Lung (tissue), 12 donors: ENCODE measurements around the gene ADAM17. TPM values are rescaled to one million over a fixed set of nuclear protein-coding genes. Genes with fewer than 3 reads are reported as not detected.
"Not testable (repeated sequence)": the region's sequence is repeated elsewhere in the genome, so short reads cannot be mapped to it uniquely, and the experiment has no call there.

Experiments
- ATAC-seq: fragments of 200-7000 bp; cut with Tn5 transposase; one replicate; pipeline ENCODE4 v1.9.1; 2020; ENCODE audit warnings: moderate number of reproducible peaks; ENCODE audit not compliant: insufficient read depth, low FRiP score
- DNase-seq, 3 donors: peaks; one replicate each; pipeline ENCODE4 v3.0.0-alpha.2; 2013 to 2017
- H3K27ac ChIP-seq, 2 donors: one replicate each; pipeline ENCODE4 v1.5.1; 2013; ENCODE audit warnings: mild to moderate bottlenecking in 2 of 2, moderate library complexity in 2 of 2, control low read depth in 1 of 2, inconsistent platforms in 1 of 2, low read depth in 1 of 2, low read length in 1 of 2
- H3K27me3 ChIP-seq, 3 donors: one replicate each; pipeline ENCODE4 v1.5.1; 2013; ENCODE audit warnings: low read length in 2 of 3; ENCODE audit not compliant: control insufficient read depth in 3 of 3, insufficient read depth in 3 of 3
- H3K36me3 ChIP-seq, 4 donors: one replicate each; pipeline ENCODE4 v1.5.1; 2013; ENCODE audit warnings: low read length in 4 of 4, mild to moderate bottlenecking in 1 of 4, moderate library complexity in 1 of 4; ENCODE audit not compliant: control insufficient read depth in 4 of 4, insufficient read depth in 4 of 4
- H3K4me1 ChIP-seq, 5 donors: one replicate each; pipeline ENCODE4 v1.5.1; 2013; ENCODE audit warnings: low read length in 5 of 5, mild to moderate bottlenecking in 2 of 5, moderate library complexity in 1 of 5; ENCODE audit not compliant: control insufficient read depth in 5 of 5, insufficient read depth in 5 of 5
- H3K4me3 ChIP-seq: one replicate; pipeline ENCODE4 v1.5.1; 2013; ENCODE audit warnings: mild to moderate bottlenecking, control low read depth, moderate library complexity
- H3K9ac ChIP-seq, 2 donors: one replicate each; pipeline ENCODE4 v1.5.1; 2013; ENCODE audit warnings: low read length in 2 of 2, control low read depth in 1 of 2; ENCODE audit not compliant: insufficient read depth in 1 of 2
- H3K9me3 ChIP-seq, 4 donors: one replicate each; pipeline ENCODE4 v1.5.1; 2013; ENCODE audit warnings: low read length in 3 of 4, mild to moderate bottlenecking in 1 of 4, moderate library complexity in 1 of 4; ENCODE audit not compliant: control insufficient read depth in 4 of 4, insufficient read depth in 3 of 4
- WGBS, 2 donors: extraction: QIAGEN DNeasy Blood & Tissue Kit; methylation state at CpG; one replicate each; pipeline ENCODE4 v1.1.7; 2013; 5-methylcytosine and 5-hydroxymethylcytosine counted together
- polyA plus RNA-seq, 2 donors: library from polyadenylated mRNA; stranded (reverse); fragments of 200-250 nt; gene quantifications; one replicate each; pipeline ENCODE4 v1.2.1, GENCODE V29; 2013
- total RNA-seq, 2 donors: library from RNA; depleted of rRNA in 1 of 2; stranded (reverse); fragments of >200 nt in 1 of 2; gene quantifications; one replicate each; pipeline ENCODE4 v1.2.1, GENCODE V29; 2014 to 2021
- TF ChIP-seq, protein P1 (sequence below): IDR thresholded peaks from 2 replicates; pipeline ENCODE4 v1.5.1; 2012; ENCODE audit warnings: mild to moderate bottlenecking; ENCODE audit errors: control extremely low read depth, extremely low read depth
- donor health status: control.
- donor health status: control.
- donor health status: Bipolar disorder and iron deficiency.
- donor health status: healthy.
- donor health status: DM: yes; HTN: yes; CAD: no.

Gene ADAM17
- total and polyA plus RNA-seq, 4 donors, result 16.8 to 56.1 (median 41.2) TPM

DNA sequence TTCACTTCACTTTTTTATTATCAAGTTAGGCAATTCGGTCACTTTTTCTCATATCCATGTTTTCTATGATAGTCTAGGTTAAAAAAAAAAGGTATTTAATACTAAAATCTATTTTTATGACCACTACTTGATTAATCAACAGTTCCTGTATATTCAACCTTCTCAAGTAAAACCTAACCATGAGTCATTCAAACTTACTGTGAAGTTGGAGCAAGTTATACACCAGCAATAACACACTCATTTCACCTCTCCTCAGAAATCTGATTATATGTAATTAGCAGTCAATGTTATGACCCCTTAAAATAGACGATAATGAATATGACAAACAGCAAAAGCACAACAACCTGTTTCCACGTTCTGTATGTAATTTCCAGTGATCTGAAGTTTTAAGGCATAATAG is 35.0 kb upstream of the ADAM17 start:
- TF ChIP-seq, protein P1, sequence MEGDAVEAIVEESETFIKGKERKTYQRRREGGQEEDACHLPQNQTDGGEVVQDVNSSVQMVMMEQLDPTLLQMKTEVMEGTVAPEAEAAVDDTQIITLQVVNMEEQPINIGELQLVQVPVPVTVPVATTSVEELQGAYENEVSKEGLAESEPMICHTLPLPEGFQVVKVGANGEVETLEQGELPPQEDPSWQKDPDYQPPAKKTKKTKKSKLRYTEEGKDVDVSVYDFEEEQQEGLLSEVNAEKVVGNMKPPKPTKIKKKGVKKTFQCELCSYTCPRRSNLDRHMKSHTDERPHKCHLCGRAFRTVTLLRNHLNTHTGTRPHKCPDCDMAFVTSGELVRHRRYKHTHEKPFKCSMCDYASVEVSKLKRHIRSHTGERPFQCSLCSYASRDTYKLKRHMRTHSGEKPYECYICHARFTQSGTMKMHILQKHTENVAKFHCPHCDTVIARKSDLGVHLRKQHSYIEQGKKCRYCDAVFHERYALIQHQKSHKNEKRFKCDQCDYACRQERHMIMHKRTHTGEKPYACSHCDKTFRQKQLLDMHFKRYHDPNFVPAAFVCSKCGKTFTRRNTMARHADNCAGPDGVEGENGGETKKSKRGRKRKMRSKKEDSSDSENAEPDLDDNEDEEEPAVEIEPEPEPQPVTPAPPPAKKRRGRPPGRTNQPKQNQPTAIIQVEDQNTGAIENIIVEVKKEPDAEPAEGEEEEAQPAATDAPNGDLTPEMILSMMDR, result no peak
- Histone ChIP-seq H3K9ac (no peak overlapping the region), H3K4me3 (no peak overlapping the region), H3K27ac (no peak overlapping the region), H3K9me3 (no peaks in the 10 kb centered on the region), H3K36me3 (peaks cover 3 to 29% (median 21%) of the 10 kb centered on the region in 4 donors), H3K27me3 (no peaks in the 10 kb centered on the region), H3K4me1 (peaks cover 0 to 15% (median 0%) of the 10 kb centered on the region in 5 donors)
- DNase-seq (no peak), ATAC-seq (no peak)
- 89 to 92% methylated on average over 3 of the region's 3 CpGs for WGBS, 2 donors

DNA sequence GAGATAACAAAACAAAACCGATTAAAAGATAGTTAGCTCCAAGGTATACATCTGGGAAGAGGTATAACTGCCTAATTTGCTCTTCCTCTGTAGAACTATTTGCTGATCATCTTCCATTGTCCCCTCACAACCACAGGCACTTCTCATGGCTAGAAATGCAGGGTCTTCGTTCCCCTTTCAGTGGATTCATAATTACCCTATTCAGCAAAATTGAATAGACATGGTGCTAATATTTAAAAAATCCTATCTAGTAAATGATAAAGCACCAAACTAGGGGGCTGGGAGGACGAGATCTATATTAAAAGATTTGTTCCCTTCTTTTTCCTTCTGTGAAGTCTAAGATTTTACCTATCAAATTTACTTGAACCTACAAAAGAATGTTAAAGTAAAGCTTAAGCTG is 30.8 kb upstream of the ADAM17 start:
- no peaks in the 10 kb centered on the region for H3K27me3 ChIP-seq
- TF ChIP-seq, protein P1, result no peak
- H3K4me1 ChIP-seq, result no peaks in the 10 kb centered on the region
- no peak overlapping the region for H3K9ac ChIP-seq
- no peak for DNase-seq
- no peak for ATAC-seq
- H3K9me3 ChIP-seq, result no peaks in the 10 kb centered on the region
- no peak overlapping the region for H3K27ac ChIP-seq
- H3K4me3 ChIP-seq, result no peak overlapping the region
- H3K36me3 ChIP-seq, result peaks cover 10 to 37% (median 21%) of the 10 kb centered on the region in 4 donors
- WGBS, 2 donors, result 91 to 96% methylated on average over 3 of the region's 3 CpGs

DNA sequence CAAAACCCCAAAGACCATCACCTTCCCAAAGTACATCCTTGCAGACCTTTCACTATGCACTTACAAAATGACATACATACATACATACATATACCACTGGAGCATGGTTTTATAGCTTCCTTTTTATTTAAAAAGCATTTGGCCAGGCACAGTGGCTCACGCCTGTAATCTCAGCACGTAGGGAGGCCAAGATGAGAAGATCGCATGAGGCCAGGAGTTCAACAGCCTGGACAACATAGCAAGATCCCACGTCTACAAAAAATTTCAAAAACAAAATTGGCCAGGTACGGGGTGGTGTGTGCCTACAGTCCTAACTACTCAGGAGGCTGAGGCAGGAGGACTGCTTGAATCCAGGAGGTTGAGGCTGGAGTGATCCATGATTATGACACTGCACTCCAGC is 29.9 kb upstream of the ADAM17 start:
- 97 to 98% methylated on average over 5 of the region's 5 CpGs for WGBS, 2 donors

DNA sequence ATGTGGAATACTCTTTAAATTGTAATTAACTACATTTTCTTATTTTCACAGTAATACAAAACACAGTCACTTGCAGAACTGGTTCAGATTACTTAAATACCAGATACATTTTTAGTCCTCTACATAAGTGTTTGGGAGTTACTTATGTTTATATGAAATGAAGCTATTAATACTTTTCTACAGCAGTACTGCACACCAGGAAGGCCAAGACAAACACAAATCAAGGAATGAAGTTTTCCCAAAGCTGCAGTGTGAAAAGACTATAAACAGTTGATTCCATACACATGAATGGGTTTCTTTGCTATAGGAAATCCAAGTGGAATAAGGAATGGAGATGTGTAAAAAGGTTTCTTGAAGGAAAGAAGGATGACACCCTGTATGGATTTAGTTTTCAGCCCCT is 29.3 kb upstream of the ADAM17 start:
- H3K36me3 ChIP-seq, result peaks cover 10 to 29% (median 16%) of the 10 kb centered on the region in 4 donors
- not testable (repeated sequence) for H3K4me3 ChIP-seq, ATAC-seq, H3K27me3 ChIP-seq, H3K9ac ChIP-seq, H3K4me1 ChIP-seq, H3K27ac ChIP-seq, H3K9me3 ChIP-seq, DNase-seq

More for the DNA sequence above, 29.9 kb upstream of the ADAM17 start:
- Histone ChIP-seq H3K9me3 (no peaks in the 10 kb centered on the region), H3K9ac (no peak overlapping the region), H3K27me3 (no peaks in the 10 kb centered on the region), H3K36me3 (peaks cover 10 to 33% (median 17%) of the 10 kb centered on the region in 4 donors), H3K27ac (no peak overlapping the region), H3K4me1 (no peaks in the 10 kb centered on the region), H3K4me3 (no peak overlapping the region)
- TF ChIP-seq, protein P1, result no peak
- DNase-seq, result no peak
- no peak for ATAC-seq
